DOHH2 (cell line): ENCODE measurements around the gene UNC13B.

Source experiments
- CTCF ChIP-seq: fragments of 200-600 bp; sonication (generic); IDR thresholded peaks from one replicate; pipeline ENCODE4 v1.5.1; 2014; ENCODE audit warnings: antibody characterized with exemption, mild to moderate bottlenecking, low read depth, low read length; ENCODE audit not compliant: poor library complexity, severe bottlenecking
- EZH2phosphoT487 ChIP-seq: fragments of 200-600 bp; sonication (generic); IDR thresholded peaks from 2 replicates; pipeline ENCODE4 v1.6.1; 2017; ENCODE audit warnings: borderline replicate concordance, mild to moderate bottlenecking, antibody characterized with exemption, low read length, moderate library complexity, mixed read lengths

- TF ChIP-seq EZH2phosphoT487 (no peak), CTCF (no peak)
Measured at GRCh38 chr9:35191105-35191504, 29.3 kb downstream of the UNC13B start.
